Measurements from ENCODE around the gene ST6GALNAC5.

ST6GALNAC5 gene

GRCh38 chr1:76925825-76926224, 58.5 kb downstream of the ST6GALNAC5 start:
- intact Hi-C loops (cut with DNase I; ENCODE audit: low total_unique reads): no loop called here
- Histone ChIP-seq H3K36me3 (no peaks in the 10 kb centered on the region), H3K4me1 (no peaks in the 10 kb centered on the region), H3K4me3 (no peak overlapping the region), H3K27me3 (no peaks in the 10 kb centered on the region), H3K27ac (no peak overlapping the region), H3K9me3 (peaks cover 0 to 3% (median 2%) of the 10 kb centered on the region in 3 donors)
- DNase-seq: no peak
- no peak for TF ChIP-seq CTCF (IDR thresholded peaks at IDR 0.05)

GRCh38 chr1:76928522-76928921, 61.2 kb downstream of the ST6GALNAC5 start:
- H3K4me3 ChIP-seq: no peak overlapping the region
- H3K27ac ChIP-seq: no peak overlapping the region
- DNase-seq: no peak
- H3K4me1 ChIP-seq: no peaks in the 10 kb centered on the region
- TF ChIP-seq CTCF (IDR thresholded peaks at IDR 0.05): no peak
- H3K27me3 ChIP-seq: no peaks in the 10 kb centered on the region
- intact Hi-C loops (cut with DNase I; ENCODE audit: low total_unique reads): no loop called here
- no peaks in the 10 kb centered on the region for H3K36me3 ChIP-seq
- peaks cover 0 to 7% (median 5%) of the 10 kb centered on the region in 3 donors for H3K9me3 ChIP-seq

- Histone ChIP-seq H3K27ac (no peak overlapping the region), H3K36me3 (no peaks in the 10 kb centered on the region), H3K27me3 (no peaks in the 10 kb centered on the region), H3K4me1 (no peaks in the 10 kb centered on the region), H3K4me3 (no peak overlapping the region), H3K9me3 (peaks cover 0 to 7% (median 5%) of the 10 kb centered on the region in 3 donors)
- intact Hi-C loops (cut with DNase I; ENCODE audit: low total_unique reads): no loop called here
- TF ChIP-seq CTCF (IDR thresholded peaks at IDR 0.05): no peak
- DNase-seq: no peak
Observed at GRCh38 chr1:76929136-76929535, 61.9 kb downstream of the ST6GALNAC5 start.

- DNase-seq: no peak
- Histone ChIP-seq H3K27ac (no peak overlapping the region), H3K4me3 (no peak overlapping the region), H3K36me3 (no peaks in the 10 kb centered on the region), H3K27me3 (no peaks in the 10 kb centered on the region), H3K4me1 (no peaks in the 10 kb centered on the region), H3K9me3 (peaks cover 0 to 7% (median 5%) of the 10 kb centered on the region in 3 donors)
- intact Hi-C loops (cut with DNase I; ENCODE audit: low total_unique reads): no loop called here
- TF ChIP-seq CTCF (IDR thresholded peaks at IDR 0.05): no peak
Observed at GRCh38 chr1:76933847-76934815, 66.9 kb downstream of the ST6GALNAC5 start.

- Histone ChIP-seq H3K36me3 (no peaks in the 10 kb centered on the region), H3K27me3 (no peaks in the 10 kb centered on the region), H3K4me1 (no peaks in the 10 kb centered on the region), H3K4me3 (no peak overlapping the region), H3K9me3 (no peaks in the 10 kb centered on the region), H3K27ac (no peak overlapping the region)
- no peak for TF ChIP-seq CTCF (IDR thresholded peaks at IDR 0.05)
- intact Hi-C loops (cut with DNase I; ENCODE audit: low total_unique reads): no loop called here
- DNase-seq: no peak
Observed at GRCh38 chr1:76938304-76938703, 71.0 kb downstream of the ST6GALNAC5 start.

Data from tibial artery (tissue), 4 donors.